Esophagus squamous epithelium (tissue), 5 donors: ENCODE data around the gene ATP11A. TPM values are rescaled to one million over a fixed set of nuclear protein-coding genes. Genes with fewer than 3 reads are reported as not detected.

ENCODE experiments used
- DNase-seq: peaks from one replicate; lab custom pipeline; 2025; lab: John Stamatoyannopoulos, UW
- H3K27ac ChIP-seq, 4 donors: fragments of 200-600 bp; sonication (generic); one replicate each; pipeline ENCODE4 v1.5.1; 2016 to 2019; ENCODE audit warnings: mild to moderate bottlenecking in 1 of 4
- H3K27me3 ChIP-seq, 4 donors: fragments of 200-600 bp; sonication (generic); 1 replicate in 3 of 4; 2 replicates in 1 of 4; pipeline versions ENCODE4 v1.5.1 to v1.6.0; 2017 to 2021; ENCODE audit warnings: antibody characterized with exemption in 1 of 4
- H3K36me3 ChIP-seq, 3 donors: fragments of 200-600 bp; sonication (generic); one replicate each; pipeline ENCODE4 v1.5.1; 2016 to 2019
- H3K4me1 ChIP-seq, 3 donors: fragments of 200-600 bp; sonication (generic); one replicate each; pipeline ENCODE4 v1.5.1; 2017 to 2019
- H3K4me3 ChIP-seq, 4 donors: fragments of 200-600 bp; sonication (generic); 1 replicate in 3 of 4; 2 replicates in 1 of 4; pipeline ENCODE4 v1.5.1; 2016 to 2019; ENCODE audit warnings: mild to moderate bottlenecking in 2 of 4, moderate library complexity in 1 of 4
- H3K9me3 ChIP-seq, 3 donors: fragments of 200-600 bp; sonication (generic); one replicate each; pipeline ENCODE4 v1.5.1; 2016 to 2019
- POLR2A ChIP-seq, 4 donors: fragments of 450-650 bp; IDR thresholded peaks; one replicate each; pipeline ENCODE4 v1.6.1; 2017; ENCODE audit warnings: antibody characterized with exemption in 4 of 4, mild to moderate bottlenecking in 4 of 4, moderate library complexity in 3 of 4
- WGBS, 2 donors: methylation state at CpG; one replicate each; pipeline ENCODE4 v1.1.5; 2018; 5-methylcytosine and 5-hydroxymethylcytosine counted together
- intact Hi-C: fragments of 100-400 bp; cut with DNase I; formaldehyde crosslinking; loops from one replicate; pipeline ENCODE4 v1.15.0; 2022
- total RNA-seq, 4 donors: library from RNA; depleted of rRNA; stranded (reverse); fragments of >200 nt; gene quantifications; one replicate each; pipeline ENCODE4 v1.1.0, GENCODE V29; 2016
- TF ChIP-seq, protein P1 (sequence below), 6 experiments: fragments of 450-650 bp in 4 of 6; fragments of 200-600 bp in 2 of 6; sonication (generic) in 2 of 6; IDR thresholded peaks; one replicate each; pipeline ENCODE4 v1.5.1; 2016 to 2019; ENCODE audit warnings: antibody characterized with exemption in 6 of 6, mild to moderate bottlenecking in 4 of 6, moderate library complexity in 4 of 6
- donor health status: DM: yes; HTN: yes; CAD: no.

ATP11A gene
- total RNA-seq, 4 donors from 2014 or later = 9.6 to 20.0 (median 16.1) TPM

DNA sequence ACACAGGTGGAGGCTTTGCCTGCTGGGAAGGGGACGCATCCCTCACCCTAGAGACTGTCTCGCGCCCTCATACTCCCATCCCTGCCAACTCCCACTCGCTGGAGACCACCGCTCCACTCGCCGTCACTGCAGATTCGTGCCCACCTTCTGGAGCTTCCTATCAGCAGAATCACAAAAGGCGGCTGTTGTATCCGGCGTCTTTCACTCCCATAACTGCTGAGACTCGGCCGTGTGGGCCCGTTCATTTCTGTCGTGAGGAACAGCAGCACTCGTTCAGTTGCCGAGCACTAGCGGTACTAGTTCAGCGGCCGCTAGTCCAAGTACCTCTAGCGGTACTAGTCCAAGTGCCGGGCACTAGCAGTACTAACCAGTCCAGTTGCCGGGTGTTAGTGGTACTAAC lies 154.6 kb downstream of the ATP11A start:
- H3K36me3 ChIP-seq = peaks cover 0 to 80% (median 0%) of the 10 kb centered on the region in 3 donors
- TF ChIP-seq POLR2A (IDR thresholded peaks at IDR 0.05) = no peak
- TF ChIP-seq, protein P1, sequence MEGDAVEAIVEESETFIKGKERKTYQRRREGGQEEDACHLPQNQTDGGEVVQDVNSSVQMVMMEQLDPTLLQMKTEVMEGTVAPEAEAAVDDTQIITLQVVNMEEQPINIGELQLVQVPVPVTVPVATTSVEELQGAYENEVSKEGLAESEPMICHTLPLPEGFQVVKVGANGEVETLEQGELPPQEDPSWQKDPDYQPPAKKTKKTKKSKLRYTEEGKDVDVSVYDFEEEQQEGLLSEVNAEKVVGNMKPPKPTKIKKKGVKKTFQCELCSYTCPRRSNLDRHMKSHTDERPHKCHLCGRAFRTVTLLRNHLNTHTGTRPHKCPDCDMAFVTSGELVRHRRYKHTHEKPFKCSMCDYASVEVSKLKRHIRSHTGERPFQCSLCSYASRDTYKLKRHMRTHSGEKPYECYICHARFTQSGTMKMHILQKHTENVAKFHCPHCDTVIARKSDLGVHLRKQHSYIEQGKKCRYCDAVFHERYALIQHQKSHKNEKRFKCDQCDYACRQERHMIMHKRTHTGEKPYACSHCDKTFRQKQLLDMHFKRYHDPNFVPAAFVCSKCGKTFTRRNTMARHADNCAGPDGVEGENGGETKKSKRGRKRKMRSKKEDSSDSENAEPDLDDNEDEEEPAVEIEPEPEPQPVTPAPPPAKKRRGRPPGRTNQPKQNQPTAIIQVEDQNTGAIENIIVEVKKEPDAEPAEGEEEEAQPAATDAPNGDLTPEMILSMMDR (IDR thresholded peaks at IDR 0.05) = no peak

DNA sequence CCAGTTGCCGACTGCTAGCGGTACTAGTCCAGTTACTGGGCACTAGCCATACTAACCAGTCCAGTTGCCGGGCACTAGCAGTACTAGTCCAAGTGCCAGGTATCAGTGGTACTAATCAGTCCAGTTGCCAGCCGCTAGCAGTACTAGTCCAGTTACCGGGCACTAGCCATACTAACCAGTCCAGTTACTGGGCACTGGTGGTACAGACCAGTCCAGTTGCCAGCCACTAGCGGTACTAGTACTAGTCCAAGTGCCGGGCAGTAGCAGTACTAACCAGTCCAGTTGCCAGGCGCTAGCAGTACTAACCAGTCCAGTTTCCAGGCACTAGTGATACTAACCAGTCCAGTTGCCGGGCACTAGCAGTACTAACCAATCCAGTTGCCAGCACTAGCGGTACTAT lies 155.0 kb downstream of the ATP11A start:
- Histone ChIP-seq H3K9me3 (no peaks in the 10 kb centered on the region), H3K27ac (no peak overlapping the region), H3K36me3 (peaks cover 0 to 81% (median 0%) of the 10 kb centered on the region in 3 donors), H3K27me3 (no peaks in the 10 kb centered on the region), H3K4me3 (no peak overlapping the region), H3K4me1 (no peaks in the 10 kb centered on the region)
- TF ChIP-seq, protein P1 (IDR thresholded peaks at IDR 0.05) = no peak
- TF ChIP-seq POLR2A (IDR thresholded peaks at IDR 0.05) = no peak
- intact Hi-C loops = no loop called here
- no peak for DNase-seq
- WGBS, 2 donors = 100% methylated on average over 3 of the region's 10 CpGs; no CpG with 5 or more reads in 1 of the 2 donors

More for the DNA sequence above, 154.6 kb downstream of the ATP11A start:
- no peak for DNase-seq
- intact Hi-C loops = no loop called here
- no peaks in the 10 kb centered on the region for H3K27me3 ChIP-seq
- H3K4me1 ChIP-seq = no peaks in the 10 kb centered on the region
- H3K27ac ChIP-seq = no peak overlapping the region
- WGBS, 2 donors = 95 to 97% methylated on average over 12 to 23 of the region's 23 CpGs
- H3K4me3 ChIP-seq = no peak overlapping the region
- H3K9me3 ChIP-seq = no peaks in the 10 kb centered on the region

DNA sequence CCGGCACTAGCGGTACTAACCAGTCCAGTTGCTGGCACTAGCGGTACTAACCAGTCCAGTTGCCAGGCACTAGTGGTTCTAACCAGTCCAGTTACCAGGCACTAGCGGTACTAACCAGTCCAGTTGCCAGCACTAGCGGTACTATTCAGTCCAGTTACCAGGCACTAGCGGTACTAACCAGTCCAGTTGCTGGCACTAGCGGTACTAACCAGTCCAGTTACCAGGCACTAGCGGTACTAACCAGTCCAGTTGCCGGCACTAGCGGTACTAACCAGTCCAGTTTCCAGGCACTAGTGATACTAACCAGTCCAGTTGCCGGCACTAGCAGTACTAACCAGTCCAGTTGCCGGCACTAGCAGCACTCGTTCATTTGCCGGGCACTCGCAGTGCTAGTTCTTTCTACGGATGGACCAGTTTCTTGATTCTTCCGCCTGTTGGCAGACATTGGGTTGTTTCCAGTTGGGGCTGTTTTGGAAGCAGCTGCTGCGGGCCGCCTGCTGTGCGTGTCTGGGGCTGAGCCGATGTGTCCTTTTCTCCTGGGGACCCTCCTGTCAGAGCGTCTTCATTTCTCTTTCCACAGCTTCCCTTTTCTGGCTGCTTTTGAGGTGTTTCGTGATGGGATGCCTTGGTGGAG lies 155.8 kb downstream of the ATP11A start:
- DNase-seq = no peak
- WGBS, 2 donors = 89 to 90% methylated on average over 7 to 17 of the region's 23 CpGs
- Histone ChIP-seq H3K4me3 (no peak overlapping the region), H3K9me3 (no peaks in the 10 kb centered on the region), H3K36me3 (peaks cover 0 to 85% (median 0%) of the 10 kb centered on the region in 3 donors), H3K4me1 (no peaks in the 10 kb centered on the region), H3K27me3 (no peaks in the 10 kb centered on the region), H3K27ac (no peak overlapping the region)
- intact Hi-C loops = no loop called here
- no peak for TF ChIP-seq POLR2A (IDR thresholded peaks at IDR 0.05)
- TF ChIP-seq, protein P1 (IDR thresholded peaks at IDR 0.05) = no peak

DNA sequence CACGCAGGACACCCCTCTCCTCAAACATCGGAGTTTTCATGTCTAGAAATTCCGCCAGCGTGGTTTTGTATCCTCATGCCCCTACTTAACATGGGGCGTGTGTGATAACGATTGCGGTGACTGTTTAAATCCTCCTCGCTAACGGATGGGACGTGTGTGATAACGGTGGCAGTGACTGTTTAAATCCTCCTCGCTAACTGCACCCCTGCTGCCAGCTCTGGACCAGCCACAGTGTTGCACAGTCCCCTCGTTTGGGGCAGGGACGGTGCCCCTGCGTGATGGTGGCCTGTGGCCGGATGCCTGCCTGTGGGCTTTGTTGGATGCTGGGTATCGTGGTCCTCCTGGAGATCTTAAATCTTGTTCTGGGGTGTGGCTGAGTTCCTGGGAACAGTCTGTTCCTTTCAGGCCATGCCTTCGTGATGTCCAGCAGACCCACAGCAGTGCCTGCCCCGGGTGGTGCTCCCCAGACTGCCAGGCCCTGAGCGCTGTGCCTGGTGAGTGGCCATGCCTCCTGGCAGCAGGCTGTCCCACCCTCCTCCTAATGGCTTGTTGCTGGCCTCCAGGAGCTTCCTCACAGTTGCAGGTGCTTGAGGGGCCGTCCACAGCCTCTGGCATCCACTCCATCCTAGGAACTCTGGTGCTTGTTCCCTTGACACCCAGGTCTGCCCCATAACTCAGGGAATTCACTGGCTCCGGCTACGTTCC lies 156.7 kb downstream of the ATP11A start:
- Histone ChIP-seq H3K4me3 (no peak overlapping the region), H3K36me3 (peaks cover 0 to 84% (median 0%) of the 10 kb centered on the region in 3 donors), H3K27me3 (no peaks in the 10 kb centered on the region), H3K4me1 (no peaks in the 10 kb centered on the region), H3K27ac (no peak overlapping the region), H3K9me3 (no peaks in the 10 kb centered on the region)
- TF ChIP-seq POLR2A (IDR thresholded peaks at IDR 0.05) = no peak
- TF ChIP-seq, protein P1 (IDR thresholded peaks at IDR 0.05) = no peak
- 92 to 93% methylated on average over 12 to 15 of the region's 23 CpGs for WGBS, 2 donors
- intact Hi-C loops = no loop called here
- no peak for DNase-seq

DNA sequence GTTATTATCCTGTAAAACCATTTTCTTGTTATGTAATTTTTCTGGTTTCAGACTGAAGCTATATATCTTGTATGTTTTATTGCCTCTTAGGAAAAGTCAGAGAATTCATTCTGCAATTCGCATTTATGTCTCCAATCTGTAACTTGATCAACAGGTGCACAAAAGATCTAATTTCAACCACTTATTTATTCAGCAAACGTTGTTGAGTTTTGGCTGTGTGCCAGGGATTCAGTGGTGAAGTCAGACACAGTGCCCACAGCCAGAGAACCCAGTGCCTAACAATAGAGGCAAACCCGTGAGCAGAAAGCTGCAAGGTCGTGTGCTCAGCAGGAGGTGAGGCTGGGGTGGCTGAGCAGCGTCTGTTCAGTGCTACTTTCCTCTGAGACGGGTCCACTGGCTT lies 159.7 kb downstream of the ATP11A start:
- H3K36me3 ChIP-seq = peaks cover 0 to 84% (median 3%) of the 10 kb centered on the region in 3 donors
- TF ChIP-seq POLR2A (IDR thresholded peaks at IDR 0.05) = no peak
- TF ChIP-seq, protein P1 (IDR thresholded peaks at IDR 0.05) = no peak
- intact Hi-C loops = no loop called here
- H3K27me3 ChIP-seq = no peaks in the 10 kb centered on the region
- H3K27ac ChIP-seq = no peak overlapping the region
- H3K9me3 ChIP-seq = no peaks in the 10 kb centered on the region
- DNase-seq = no peak
- no peak overlapping the region for H3K4me3 ChIP-seq
- 72 to 73% methylated on average over 6 of the region's 6 CpGs for WGBS, 2 donors
- no peaks in the 10 kb centered on the region for H3K4me1 ChIP-seq
